Measurements from ENCODE around the gene USP9X.

- TF ChIP-seq POLR2AphosphoS5 (IDR thresholded peaks at IDR 0.05; ENCODE audit: low read depth, low read length) (no peak), POLR2A (IDR thresholded peaks at IDR 0.05; ENCODE audit: low read depth, low read length) (no peak), TAF1 (IDR thresholded peaks at IDR 0.05; ENCODE audit: borderline replicate concordance, low read depth, low read length) (no peak)
These were observed 63.3 kb downstream of the USP9X start for GRCh38 chrX:41148553-41148952.

All from GM12892 (cell line).